Measurements from ENCODE around the gene RHEBL1.

The RHEBL1 gene

DNA sequence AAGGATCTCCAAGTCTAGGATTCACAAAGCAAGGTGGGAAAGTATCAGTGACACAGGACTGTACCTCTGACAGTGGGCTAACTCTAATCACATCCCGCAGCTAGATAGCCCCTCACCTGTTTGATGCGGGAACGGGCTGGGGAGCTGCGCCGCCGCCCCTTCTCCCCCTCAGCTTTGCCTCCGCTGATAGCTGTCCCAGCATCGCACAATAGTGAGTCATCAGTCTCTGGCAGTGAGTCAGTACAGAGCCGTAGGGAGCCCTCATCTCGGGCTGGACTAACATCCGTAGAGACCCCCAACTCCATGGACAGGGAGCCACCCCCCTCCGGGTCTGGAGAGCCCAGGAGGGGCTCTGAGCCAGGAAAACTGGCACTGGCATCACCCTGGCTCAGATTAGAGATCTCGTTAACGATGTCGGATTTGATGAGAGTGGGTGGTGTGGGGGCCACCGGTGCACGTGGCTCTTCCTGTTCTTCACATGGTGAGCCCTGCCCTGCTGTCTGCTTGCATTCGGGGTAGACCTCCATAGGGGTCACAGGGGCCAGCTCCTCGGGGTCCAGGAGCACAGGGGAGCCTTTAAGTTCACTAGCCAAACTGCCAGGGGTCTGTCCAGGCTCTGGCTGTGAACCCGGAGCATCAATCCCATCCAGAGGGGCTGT is 20.1 kb downstream of the RHEBL1 start:
- no peak for DNase-seq (ENCODE audit: low read depth)
- no peak for TF ChIP-seq CTCF (IDR thresholded peaks at IDR 0.05; ENCODE audit: low read depth, low read length, missing control alignments)
- no peak overlapping the region for H3K4me3 ChIP-seq (ENCODE audit: low read depth, low read length)

- no peak for TF ChIP-seq CTCF (IDR thresholded peaks at IDR 0.05; ENCODE audit: low read depth, low read length, missing control alignments)
- DNase-seq (ENCODE audit: low read depth) = no peak
- H3K4me3 ChIP-seq (ENCODE audit: low read depth, low read length) = no peak overlapping the region
Measured at GRCh38 chr12:49048953-49049352, 20.8 kb downstream of the RHEBL1 start.

GRCh38 chr12:49046129-49046895 is 23.5 kb downstream of the RHEBL1 start:
- no peak overlapping the region for H3K4me3 ChIP-seq (ENCODE audit: low read depth, low read length)
- no peak for DNase-seq (ENCODE audit: low read depth)
- TF ChIP-seq CTCF (IDR thresholded peaks at IDR 0.05; ENCODE audit: low read depth, low read length, missing control alignments) = no peak

GRCh38 chr12:49044660-49045059 is 25.1 kb downstream of the RHEBL1 start:
- DNase-seq (ENCODE audit: low read depth) = no peak
- TF ChIP-seq CTCF (IDR thresholded peaks at IDR 0.05; ENCODE audit: low read depth, low read length, missing control alignments) = no peak
- H3K4me3 ChIP-seq (ENCODE audit: low read depth, low read length) = no peak overlapping the region

DNA sequence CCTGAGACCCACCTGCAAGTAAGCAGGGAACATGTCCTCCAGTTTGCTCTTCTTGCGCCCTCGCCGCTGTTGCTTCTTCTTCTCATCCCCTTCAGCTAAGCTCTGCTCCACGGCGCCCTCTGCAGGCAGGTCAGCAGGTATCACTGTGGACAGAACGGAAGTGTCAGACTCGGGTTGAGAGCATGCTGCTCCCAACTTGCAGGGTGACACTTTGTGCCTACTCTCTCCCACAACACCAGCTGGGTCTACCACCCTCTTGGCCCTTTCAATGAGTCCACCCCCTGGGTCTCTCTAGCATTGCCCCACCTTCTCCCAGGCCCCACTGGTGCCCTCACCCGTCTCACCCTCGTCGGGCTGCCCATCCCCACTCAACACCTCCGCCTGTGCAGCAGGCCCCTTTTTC is 25.9 kb downstream of the RHEBL1 start:
- no peak for DNase-seq (ENCODE audit: low read depth)
- no peak overlapping the region for H3K4me3 ChIP-seq (ENCODE audit: low read depth, low read length)
- TF ChIP-seq CTCF (IDR thresholded peaks at IDR 0.05; ENCODE audit: low read depth, low read length, missing control alignments) = peak; percentile 87

- no peak overlapping the region for H3K4me3 ChIP-seq (ENCODE audit: low read depth, low read length)
- no peak for TF ChIP-seq CTCF (IDR thresholded peaks at IDR 0.05; ENCODE audit: low read depth, low read length, missing control alignments)
- DNase-seq (ENCODE audit: low read depth) = no peak
Measured at GRCh38 chr12:49043241-49043640, 26.5 kb downstream of the RHEBL1 start.

All from GM12864 (cell line).